ENCODE data around the gene HCAR1. TPM values are rescaled to one million over a fixed set of nuclear protein-coding genes. Genes with fewer than 3 reads are reported as not detected.
A peak's percentile ranks its signal among the peaks of the same experiment; 100 is the strongest.

Gene HCAR1, protein sequence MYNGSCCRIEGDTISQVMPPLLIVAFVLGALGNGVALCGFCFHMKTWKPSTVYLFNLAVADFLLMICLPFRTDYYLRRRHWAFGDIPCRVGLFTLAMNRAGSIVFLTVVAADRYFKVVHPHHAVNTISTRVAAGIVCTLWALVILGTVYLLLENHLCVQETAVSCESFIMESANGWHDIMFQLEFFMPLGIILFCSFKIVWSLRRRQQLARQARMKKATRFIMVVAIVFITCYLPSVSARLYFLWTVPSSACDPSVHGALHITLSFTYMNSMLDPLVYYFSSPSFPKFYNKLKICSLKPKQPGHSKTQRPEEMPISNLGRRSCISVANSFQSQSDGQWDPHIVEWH
- total RNA-seq = not detected

DNA sequence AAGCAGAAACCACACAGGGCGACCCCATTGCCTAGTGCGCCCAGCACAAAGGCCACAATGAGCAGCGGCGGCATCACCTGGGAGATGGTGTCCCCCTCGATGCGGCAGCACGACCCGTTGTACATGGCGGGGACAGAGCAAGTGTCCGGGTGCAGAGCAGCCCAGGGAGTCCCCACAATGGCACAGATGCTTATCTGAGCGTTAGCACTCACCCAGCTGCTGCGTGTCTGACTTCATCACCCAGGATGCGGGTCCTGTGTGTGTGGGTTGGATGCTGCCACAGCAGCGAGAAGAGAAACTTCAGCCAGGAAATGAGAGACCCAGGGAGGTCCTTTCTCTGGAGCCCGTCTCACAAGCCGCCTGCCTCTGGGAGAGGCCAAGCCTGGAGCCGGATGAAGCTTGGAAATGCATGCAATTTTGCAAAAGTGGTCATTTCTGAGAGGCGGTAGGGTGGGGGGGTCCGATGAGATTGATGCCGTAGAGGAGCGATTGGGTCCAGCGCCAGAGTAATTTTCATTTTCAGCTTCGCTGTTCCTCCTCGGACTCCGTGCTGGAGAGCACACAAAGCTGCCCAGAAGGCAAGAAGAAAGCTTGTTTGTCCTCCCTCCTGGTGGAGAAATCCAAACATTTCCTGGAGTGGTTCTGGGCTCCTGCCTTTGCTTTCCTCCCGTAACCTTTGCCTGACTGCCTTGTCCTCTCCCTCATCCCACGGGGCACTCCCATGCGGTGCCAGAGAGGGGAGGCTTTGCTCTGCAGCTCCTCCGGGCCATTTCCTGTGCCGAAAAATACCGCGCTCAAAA, at the start of gene HCAR1:
HCAR1 (minus strand) TSS at position 630 of the 800 bp plus-strand sequence; CDS start at position 125, 505 bp downstream.
- Histone ChIP-seq H3K4me3 (peak within 1 kb of the TSS; percentile 70), H3K9me3 (no peaks in the 10 kb centered on the region), H3K27me3 (replicated peaks; ENCODE audit: insufficient read depth) (no peaks in the 10 kb centered on the region), H3K36me3 (no peaks in the 10 kb centered on the region), H3K4me1 (ENCODE audit: control insufficient read depth in 1 of 2, low read depth in 2 of 2) (peaks cover 5 to 6% of the 10 kb centered on the region in 2 donors), H3K27ac (no peak within 1 kb of the TSS)
- no peak for DNase-seq (ENCODE audit: low spot score)
- TF ChIP-seq, protein P1, sequence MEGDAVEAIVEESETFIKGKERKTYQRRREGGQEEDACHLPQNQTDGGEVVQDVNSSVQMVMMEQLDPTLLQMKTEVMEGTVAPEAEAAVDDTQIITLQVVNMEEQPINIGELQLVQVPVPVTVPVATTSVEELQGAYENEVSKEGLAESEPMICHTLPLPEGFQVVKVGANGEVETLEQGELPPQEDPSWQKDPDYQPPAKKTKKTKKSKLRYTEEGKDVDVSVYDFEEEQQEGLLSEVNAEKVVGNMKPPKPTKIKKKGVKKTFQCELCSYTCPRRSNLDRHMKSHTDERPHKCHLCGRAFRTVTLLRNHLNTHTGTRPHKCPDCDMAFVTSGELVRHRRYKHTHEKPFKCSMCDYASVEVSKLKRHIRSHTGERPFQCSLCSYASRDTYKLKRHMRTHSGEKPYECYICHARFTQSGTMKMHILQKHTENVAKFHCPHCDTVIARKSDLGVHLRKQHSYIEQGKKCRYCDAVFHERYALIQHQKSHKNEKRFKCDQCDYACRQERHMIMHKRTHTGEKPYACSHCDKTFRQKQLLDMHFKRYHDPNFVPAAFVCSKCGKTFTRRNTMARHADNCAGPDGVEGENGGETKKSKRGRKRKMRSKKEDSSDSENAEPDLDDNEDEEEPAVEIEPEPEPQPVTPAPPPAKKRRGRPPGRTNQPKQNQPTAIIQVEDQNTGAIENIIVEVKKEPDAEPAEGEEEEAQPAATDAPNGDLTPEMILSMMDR (IDR thresholded peaks at IDR 0.05) = no peak
- no peak for ATAC-seq (ENCODE audit: insufficient number of reproducible peaks, low FRiP score, low read depth)

DNA sequence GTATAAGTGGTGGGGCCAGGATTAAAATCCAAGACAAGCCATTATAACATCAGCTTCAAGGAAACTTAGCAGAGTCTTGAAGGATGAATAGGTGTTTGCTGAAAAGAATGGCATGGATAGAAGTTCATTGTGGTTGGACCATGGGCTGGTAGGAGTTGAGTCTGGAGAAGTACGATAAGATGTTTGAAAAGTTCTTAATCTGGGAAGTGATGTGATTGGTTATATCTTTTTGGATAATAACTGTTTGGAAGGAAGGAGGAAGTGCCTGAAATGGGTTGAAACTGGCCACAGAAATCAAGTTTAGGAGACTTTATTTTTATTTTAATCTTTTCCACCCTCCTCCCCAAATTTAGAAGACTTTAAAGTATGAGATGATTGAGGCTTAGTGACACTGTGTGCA, 26.9 kb upstream of the HCAR1 start:
- H3K27me3 ChIP-seq (replicated peaks; ENCODE audit: insufficient read depth) = no peaks in the 10 kb centered on the region
- H3K36me3 ChIP-seq = peaks cover 23% of the 10 kb centered on the region

DNA sequence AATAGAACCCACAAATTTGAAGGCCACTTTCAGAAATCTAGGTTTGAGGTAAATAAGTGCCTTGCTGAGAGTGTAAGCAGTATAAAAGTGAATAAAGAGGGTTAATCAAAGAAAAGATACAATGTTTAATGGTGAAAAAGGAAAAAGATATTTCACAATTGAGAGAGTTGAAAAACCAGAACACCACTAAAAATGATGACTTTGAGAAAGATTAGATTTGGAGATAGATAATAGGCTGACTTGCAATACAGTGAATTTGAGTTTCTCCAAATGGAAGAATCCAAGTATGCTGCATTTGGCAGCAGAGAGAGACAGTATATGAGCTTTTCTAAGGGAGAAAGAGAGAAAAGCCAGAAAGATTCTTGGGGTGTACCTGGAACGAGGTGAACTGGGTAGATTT, 24.1 kb upstream of the HCAR1 start:
- Histone ChIP-seq H3K27ac (no peak overlapping the region), H3K36me3 (peaks cover 13% of the 10 kb centered on the region), H3K4me3 (no peak overlapping the region), H3K27me3 (replicated peaks; ENCODE audit: insufficient read depth) (no peaks in the 10 kb centered on the region), H3K4me1 (ENCODE audit: control insufficient read depth in 1 of 2, low read depth in 2 of 2) (peaks cover 8 to 11% of the 10 kb centered on the region in 2 donors), H3K9me3 (no peaks in the 10 kb centered on the region)
- no peak for DNase-seq (ENCODE audit: low spot score)
- no peak for ATAC-seq (ENCODE audit: insufficient number of reproducible peaks, low FRiP score, low read depth)
- TF ChIP-seq, protein P1 (IDR thresholded peaks at IDR 0.05) = no peak

More for the DNA sequence above, 26.9 kb upstream of the HCAR1 start:
- H3K4me1 ChIP-seq (ENCODE audit: control insufficient read depth in 1 of 2, low read depth in 2 of 2) = peaks cover 8 to 11% of the 10 kb centered on the region in 2 donors
- no peaks in the 10 kb centered on the region for H3K9me3 ChIP-seq
- TF ChIP-seq, protein P1 (IDR thresholded peaks at IDR 0.05) = no peak
- no peak overlapping the region for H3K4me3 ChIP-seq
- DNase-seq (ENCODE audit: low spot score) (no peak), ATAC-seq (ENCODE audit: insufficient number of reproducible peaks, low FRiP score, low read depth) (no peak)
- no peak overlapping the region for H3K27ac ChIP-seq

DNA sequence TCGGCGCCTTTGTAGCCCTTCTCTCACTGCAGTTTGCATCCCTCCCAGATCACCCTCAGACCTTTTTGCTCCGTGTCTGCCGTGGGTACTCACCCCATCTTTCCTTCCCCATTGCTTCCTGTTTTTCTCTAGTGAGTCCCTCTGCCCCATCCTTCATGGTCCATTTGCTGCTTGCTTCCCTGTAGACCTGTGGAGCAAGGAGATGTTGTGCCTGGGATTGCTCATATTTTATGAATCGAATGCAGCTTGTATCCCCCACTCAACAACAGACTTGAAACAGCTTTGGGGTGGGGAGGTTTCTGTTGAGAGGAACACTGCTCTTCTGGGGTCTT, 22.6 kb upstream of the HCAR1 start:
- DNase-seq (ENCODE audit: low spot score) (no peak), ATAC-seq (ENCODE audit: insufficient number of reproducible peaks, low FRiP score, low read depth) (no peak)
- Histone ChIP-seq H3K27me3 (replicated peaks; ENCODE audit: insufficient read depth) (no peaks in the 10 kb centered on the region), H3K27ac (peak overlapping the region; percentile 53 to 61), H3K4me3 (peak overlapping the region; percentile 88), H3K36me3 (peaks cover 10% of the 10 kb centered on the region), H3K4me1 (ENCODE audit: control insufficient read depth in 1 of 2, low read depth in 2 of 2) (peaks cover 8 to 11% of the 10 kb centered on the region in 2 donors), H3K9me3 (no peaks in the 10 kb centered on the region)
- TF ChIP-seq, protein P1 (IDR thresholded peaks at IDR 0.05) = no peak
